Thymus (tissue), 11 donors: Measurements from ENCODE around the gene ZNF584. TPM values are rescaled to one million over a fixed set of nuclear protein-coding genes. Genes with fewer than 3 reads are reported as not detected.

Experiments used
- DNase-seq, 9 donors: peaks; one replicate each; pipeline ENCODE4 v3.0.0-alpha.2; 2013; ENCODE audit warnings: low spot score in 9 of 9, low read depth in 6 of 9, missing footprints in 1 of 9
- H3K27ac ChIP-seq, 2 donors: one replicate each; pipeline ENCODE4 v1.5.1; 2013; ENCODE audit warnings: control low read depth in 1 of 2, low read depth in 1 of 2, low read length in 1 of 2, mild to moderate bottlenecking in 1 of 2, moderate library complexity in 1 of 2
- H3K27me3 ChIP-seq, 2 donors: one replicate each; pipeline ENCODE4 v1.5.1; 2013; ENCODE audit warnings: low read length in 1 of 2; ENCODE audit not compliant: control insufficient read depth in 2 of 2, insufficient read depth in 1 of 2
- H3K36me3 ChIP-seq, 2 donors: one replicate each; pipeline ENCODE4 v1.5.1; 2013; ENCODE audit warnings: low read length in 1 of 2, mild to moderate bottlenecking in 1 of 2, moderate library complexity in 1 of 2; ENCODE audit not compliant: control insufficient read depth in 2 of 2, insufficient read depth in 2 of 2
- H3K4me1 ChIP-seq, 2 donors: one replicate each; pipeline ENCODE4 v1.5.1; 2013; ENCODE audit warnings: low read length in 2 of 2; ENCODE audit not compliant: control insufficient read depth in 2 of 2, insufficient read depth in 2 of 2
- H3K4me3 ChIP-seq, 2 donors: one replicate each; pipeline ENCODE4 v1.5.1; 2013; ENCODE audit warnings: low read length in 2 of 2, control low read depth in 1 of 2, mild to moderate bottlenecking in 1 of 2
- H3K9me3 ChIP-seq, 2 donors: one replicate each; pipeline ENCODE4 v1.5.1; 2013; ENCODE audit warnings: low read length in 1 of 2, mild to moderate bottlenecking in 1 of 2; ENCODE audit not compliant: control insufficient read depth in 2 of 2, insufficient read depth in 1 of 2
- WGBS: extraction: QIAGEN DNeasy Blood & Tissue Kit; methylation state at CpG from one replicate; pipeline ENCODE4 v1.1.7; 2013; 5-methylcytosine and 5-hydroxymethylcytosine counted together
- polyA plus RNA-seq: library from polyadenylated mRNA; stranded (reverse); fragments of 200-250 nt; gene quantifications from one replicate; pipeline ENCODE4 v1.2.3, GENCODE V29; 2013
- total RNA-seq: library from RNA; stranded (reverse); fragments of 120-200 nt; gene quantifications from one replicate; pipeline ENCODE4 v1.2.4, GENCODE V29; 2013
- donor health status: healthy.

ZNF584 gene
- total and polyA plus RNA-seq, 2 donors = 5.2 to 6.0 TPM

GRCh38 chr19:58450856-58451357 lies 42.5 kb downstream of the ZNF584 start:
- Histone ChIP-seq H3K27ac (peak overlapping the region in 1 of 2 donors; percentile 57), H3K4me1 (peaks cover 0 to 6% of the 10 kb centered on the region in 2 donors), H3K4me3 (peak overlapping the region; percentile 53 to 92), H3K36me3 (peaks cover 4 to 22% of the 10 kb centered on the region in 2 donors), H3K9me3 (peaks cover 4 to 12% of the 10 kb centered on the region in 2 donors), H3K27me3 (peaks cover 5 to 6% of the 10 kb centered on the region in 2 donors)
- WGBS = 14% methylated on average over 11 of the region's 11 CpGs
- peak in 1 of 9 donors; percentile 26 for DNase-seq

- peak; percentile 91 to 98 (median 93) for DNase-seq
- Histone ChIP-seq H3K9me3 (peaks cover 4 to 12% of the 10 kb centered on the region in 2 donors), H3K27ac (peak within 1 kb of the TSS; percentile 49 to 57), H3K36me3 (peaks cover 6 to 27% of the 10 kb centered on the region in 2 donors), H3K4me1 (peaks cover 0 to 6% of the 10 kb centered on the region in 2 donors), H3K27me3 (peaks cover 5 to 6% of the 10 kb centered on the region in 2 donors), H3K4me3 (peak within 1 kb of the TSS; percentile 53 to 92)
- under 1% methylated on average over 79 of the region's 79 CpGs for WGBS
These were observed 43.1 kb downstream of the ZNF584 start, which contains the start of gene ZNF324B for GRCh38 chr19:58451358-58452101. Gene ZNF324B, plus strand, starts transcription at chr19:58451622. Its CDS starts 2,080 bp downstream, at chr19:58453702.

GRCh38 chr19:58453743-58454142 lies 45.3 kb downstream of the ZNF584 start:
- DNase-seq = no peak
- H3K9me3 ChIP-seq = peaks cover 4 to 7% of the 10 kb centered on the region in 2 donors
- no peak overlapping the region for H3K27ac ChIP-seq
- peaks cover 0 to 6% of the 10 kb centered on the region in 2 donors for H3K4me1 ChIP-seq
- no peak overlapping the region for H3K4me3 ChIP-seq
- peaks cover 5 to 6% of the 10 kb centered on the region in 2 donors for H3K27me3 ChIP-seq
- WGBS = 98% methylated on average over 6 of the region's 6 CpGs
- peaks cover 6 to 33% of the 10 kb centered on the region in 2 donors for H3K36me3 ChIP-seq

- Histone ChIP-seq H3K36me3 (peaks cover 6 to 33% of the 10 kb centered on the region in 2 donors), H3K27ac (no peak overlapping the region), H3K27me3 (peaks cover 5 to 6% of the 10 kb centered on the region in 2 donors), H3K4me3 (no peak overlapping the region), H3K4me1 (peaks cover 0 to 6% of the 10 kb centered on the region in 2 donors), H3K9me3 (no peaks in the 10 kb centered on the region)
- 97% methylated on average over 20 of the region's 21 CpGs for WGBS
- DNase-seq = no peak
These were observed 46.9 kb downstream of the ZNF584 start for GRCh38 chr19:58455306-58455705.

- H3K9me3 ChIP-seq = no peaks in the 10 kb centered on the region
- H3K36me3 ChIP-seq = peaks cover 6 to 33% of the 10 kb centered on the region in 2 donors
- no peak for DNase-seq
- H3K27me3 ChIP-seq = peaks cover under 1 to 2% of the 10 kb centered on the region in 2 donors
- no peak overlapping the region for H3K4me3 ChIP-seq
- 97% methylated on average over 35 of the region's 35 CpGs for WGBS
- H3K4me1 ChIP-seq = peaks cover 0 to 1% of the 10 kb centered on the region in 2 donors
- H3K27ac ChIP-seq = no peak overlapping the region
These were observed 47.7 kb downstream of the ZNF584 start for GRCh38 chr19:58456111-58456510.

GRCh38 chr19:58460039-58460438 lies 51.6 kb downstream of the ZNF584 start:
- H3K4me1 ChIP-seq = no peaks in the 10 kb centered on the region
- no peaks in the 10 kb centered on the region for H3K9me3 ChIP-seq
- no peak for DNase-seq
- H3K27ac ChIP-seq = no peak overlapping the region
- H3K27me3 ChIP-seq = no peaks in the 10 kb centered on the region
- no peak overlapping the region for H3K4me3 ChIP-seq
- peaks cover 2 to 17% of the 10 kb centered on the region in 2 donors for H3K36me3 ChIP-seq
- 97% methylated on average over 2 of the region's 2 CpGs for WGBS

- Histone ChIP-seq H3K4me3 (peak overlapping the region; percentile 61 to 89), H3K4me1 (peaks cover 0 to 14% of the 10 kb centered on the region in 2 donors), H3K36me3 (peaks cover 10 to 16% of the 10 kb centered on the region in 2 donors), H3K27ac (no peak overlapping the region), H3K27me3 (peaks cover 7 to 14% of the 10 kb centered on the region in 2 donors), H3K9me3 (no peaks in the 10 kb centered on the region)
- no peak for DNase-seq
- 41% methylated on average over 20 of the region's 20 CpGs for WGBS
These were observed 57.8 kb downstream of the ZNF584 start for GRCh38 chr19:58466089-58466759.

GRCh38 chr19:58466760-58467589 lies 58.5 kb downstream of the ZNF584 start, which contains the start of gene ZNF324:
Gene ZNF324, plus strand, starts transcription at chr19:58467080. Its CDS starts 2,106 bp downstream, at chr19:58469186.
- Histone ChIP-seq H3K4me3 (peak within 1 kb of the TSS; percentile 61 to 89), H3K27ac (peak within 1 kb of the TSS; percentile 24 to 53)
- under 1% methylated on average over 92 of the region's 92 CpGs for WGBS

More at GRCh38 chr19:58466760-58467589, 58.5 kb downstream of the ZNF584 start, which contains the start of gene ZNF324:
- peaks cover 7 to 14% of the 10 kb centered on the region in 2 donors for H3K27me3 ChIP-seq
- DNase-seq = peak; percentile 89 to 98 (median 94)
- H3K36me3 ChIP-seq = peaks cover 14 to 23% of the 10 kb centered on the region in 2 donors
- no peaks in the 10 kb centered on the region for H3K9me3 ChIP-seq
- H3K4me1 ChIP-seq = peaks cover 0 to 14% of the 10 kb centered on the region in 2 donors
